HS-5 (cell line): ENCODE data around the gene LMBR1L.

Source experiments
- DNase-seq: peaks from one replicate; pipeline ENCODE4 v3.0.0-alpha.2; 2012; ENCODE audit warnings: low read depth

LMBR1L gene

DNA sequence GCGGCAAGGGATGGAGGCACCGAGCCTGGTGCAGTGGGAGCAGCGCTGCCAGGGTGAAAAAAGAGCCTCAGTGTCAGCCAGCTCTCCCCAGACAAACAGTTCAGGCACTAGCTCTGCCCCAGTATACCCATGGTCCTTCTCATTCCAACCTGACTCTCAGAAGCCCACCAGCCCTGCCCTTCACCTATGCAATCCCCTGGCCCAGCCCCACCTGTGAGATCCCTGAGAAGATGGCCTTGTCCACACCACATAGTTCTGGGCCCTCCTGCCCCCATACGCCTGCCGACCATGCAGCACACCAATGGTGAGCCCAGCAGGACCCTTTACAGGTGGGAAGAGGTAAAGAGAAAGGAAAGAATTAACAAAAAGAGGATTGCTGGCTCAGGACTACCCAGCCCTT is 56.6 kb downstream of the LMBR1L start:
- no peak for DNase-seq

DNA sequence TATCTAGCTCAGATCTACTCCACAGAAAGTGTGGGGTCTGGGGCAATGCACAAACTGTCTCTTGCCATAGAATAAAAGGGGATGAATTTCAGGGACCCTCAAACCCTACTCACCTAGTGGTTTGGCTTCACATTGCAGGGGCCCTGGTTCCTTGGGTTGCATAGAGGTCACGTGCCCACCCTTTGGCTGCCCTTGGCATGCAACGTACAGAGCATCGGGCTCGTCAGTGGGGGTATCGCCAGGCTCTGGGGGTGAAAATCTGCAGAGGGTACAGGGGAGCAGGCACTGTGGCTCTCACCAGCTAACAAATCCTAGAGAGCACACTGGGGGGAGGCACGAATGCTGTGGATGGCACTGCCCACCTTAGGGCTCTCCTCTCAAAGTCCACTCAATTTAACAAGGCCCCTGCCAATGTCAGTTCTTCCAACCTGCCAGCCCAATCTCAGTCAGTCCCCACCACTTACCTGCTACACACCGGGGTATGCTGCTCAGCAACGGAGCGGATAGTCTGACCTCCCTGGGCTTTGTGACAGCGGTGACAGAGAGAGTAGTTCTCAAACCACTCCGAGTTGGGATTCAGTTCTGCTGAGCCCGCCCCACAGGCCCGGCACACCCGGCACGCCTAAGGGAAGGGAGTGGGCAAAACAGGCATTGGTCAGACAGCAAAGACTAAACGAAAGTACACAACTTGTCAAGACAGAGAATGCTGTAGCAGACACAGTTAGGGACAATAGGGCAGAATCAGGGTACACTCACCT is 58.0 kb downstream of the LMBR1L start:
- DNase-seq = no peak

GRCh38 chr12:49051777-49052438 is 58.7 kb downstream of the LMBR1L start:
- no peak for DNase-seq

DNA sequence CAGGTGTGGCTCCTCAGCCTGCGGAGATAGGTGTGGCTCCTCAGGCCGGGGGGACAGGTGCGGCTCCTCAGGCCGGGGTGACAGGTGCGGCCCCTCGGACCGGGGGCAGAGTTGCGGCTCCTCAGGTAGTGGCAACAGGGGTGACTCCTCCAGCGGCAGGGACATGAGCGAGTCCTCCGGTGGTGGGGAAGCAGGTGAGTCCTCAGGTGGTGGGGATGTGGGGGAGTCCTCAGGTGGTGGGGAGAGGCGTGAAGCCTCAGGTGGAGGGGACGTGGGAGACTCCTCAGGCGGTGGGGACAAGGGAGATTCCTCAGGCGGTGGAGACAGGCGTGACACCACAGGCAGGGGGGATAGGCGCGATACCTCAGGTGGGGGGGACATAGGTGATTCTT is 59.3 kb downstream of the LMBR1L start:
- DNase-seq = no peak

DNA sequence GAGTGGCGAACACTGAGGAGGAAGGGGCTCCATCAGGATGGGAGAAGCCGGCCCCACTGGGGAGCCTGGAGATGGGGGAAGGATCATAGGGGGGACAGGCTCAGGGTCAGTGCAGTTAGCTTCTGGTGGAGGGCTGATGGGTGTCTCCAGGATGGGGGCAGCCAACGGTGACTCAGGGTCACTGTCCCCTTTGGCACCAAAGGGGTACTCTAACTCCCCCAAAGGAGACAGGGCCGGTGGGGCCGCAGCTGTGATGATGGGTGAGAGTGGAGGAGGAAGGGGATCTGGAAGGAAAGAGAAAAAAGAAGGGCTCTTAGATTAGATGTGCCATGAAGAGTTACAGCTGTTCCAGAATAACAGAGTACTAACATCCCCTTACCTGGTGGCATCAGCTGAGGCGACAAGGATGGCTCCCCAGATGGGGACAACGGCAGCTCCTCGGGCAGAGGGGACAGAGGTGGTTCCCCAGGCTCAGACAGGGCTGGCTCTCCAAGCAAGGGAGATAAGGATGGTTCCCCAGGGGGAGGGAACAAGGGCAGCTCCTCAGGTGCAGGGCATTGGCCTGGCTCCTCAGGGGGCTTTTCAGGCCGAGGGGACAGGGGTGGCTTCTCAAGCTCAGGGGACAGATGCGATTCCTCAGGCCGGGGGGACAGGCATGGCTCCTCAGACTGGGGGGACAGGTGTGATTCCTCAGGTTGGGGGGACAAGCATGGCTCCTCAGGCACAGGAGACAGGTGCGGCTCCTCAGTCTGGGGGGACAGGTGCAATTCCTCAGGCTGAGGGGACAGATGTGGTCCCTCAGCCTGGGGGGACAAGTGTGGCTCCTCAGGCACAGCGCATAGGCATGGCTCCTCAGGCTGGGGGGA is 59.9 kb downstream of the LMBR1L start:
- no peak for DNase-seq

DNA sequence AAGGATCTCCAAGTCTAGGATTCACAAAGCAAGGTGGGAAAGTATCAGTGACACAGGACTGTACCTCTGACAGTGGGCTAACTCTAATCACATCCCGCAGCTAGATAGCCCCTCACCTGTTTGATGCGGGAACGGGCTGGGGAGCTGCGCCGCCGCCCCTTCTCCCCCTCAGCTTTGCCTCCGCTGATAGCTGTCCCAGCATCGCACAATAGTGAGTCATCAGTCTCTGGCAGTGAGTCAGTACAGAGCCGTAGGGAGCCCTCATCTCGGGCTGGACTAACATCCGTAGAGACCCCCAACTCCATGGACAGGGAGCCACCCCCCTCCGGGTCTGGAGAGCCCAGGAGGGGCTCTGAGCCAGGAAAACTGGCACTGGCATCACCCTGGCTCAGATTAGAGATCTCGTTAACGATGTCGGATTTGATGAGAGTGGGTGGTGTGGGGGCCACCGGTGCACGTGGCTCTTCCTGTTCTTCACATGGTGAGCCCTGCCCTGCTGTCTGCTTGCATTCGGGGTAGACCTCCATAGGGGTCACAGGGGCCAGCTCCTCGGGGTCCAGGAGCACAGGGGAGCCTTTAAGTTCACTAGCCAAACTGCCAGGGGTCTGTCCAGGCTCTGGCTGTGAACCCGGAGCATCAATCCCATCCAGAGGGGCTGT is 61.0 kb downstream of the LMBR1L start:
- DNase-seq = no peak

DNA sequence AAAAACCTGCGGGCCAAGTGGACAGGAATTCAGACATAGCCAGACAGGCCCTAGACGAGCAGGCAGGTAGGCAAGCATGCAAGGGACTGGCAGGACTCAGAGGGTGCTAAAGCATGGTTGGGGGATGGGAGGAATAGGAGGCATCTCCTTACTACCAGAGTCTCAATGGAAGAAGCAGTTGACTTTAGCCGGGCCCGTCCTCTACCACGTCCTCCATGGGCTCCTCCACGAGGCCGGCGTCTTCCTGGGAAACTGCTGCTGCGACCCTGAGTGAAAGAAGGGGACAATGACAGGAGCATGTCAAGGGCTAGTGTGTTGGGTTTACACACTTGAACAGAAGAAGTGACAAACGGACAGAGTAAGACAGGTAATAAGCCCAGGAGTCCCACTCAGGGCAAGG is 61.7 kb downstream of the LMBR1L start:
- DNase-seq = no peak
